ENCODE measurements around the gene CCDC136. TPM values are rescaled to one million over a fixed set of nuclear protein-coding genes. Genes with fewer than 3 reads are reported as not detected.

Gene CCDC136
- total RNA-seq, 2 donors from 2014 or later = 7.5 to 7.7 TPM

- peaks cover 11% of the 10 kb centered on the region for H3K27me3 Mint-ChIP-seq
- H3K27ac Mint-ChIP-seq = no peak overlapping the region
- no peaks in the 10 kb centered on the region for H3K36me3 Mint-ChIP-seq (ENCODE audit: low read depth)
- no peaks in the 10 kb centered on the region for H3K9me3 ChIP-seq (ENCODE audit: control insufficient read depth, low read length, poor library complexity, severe bottlenecking)
- DNase-seq (no peak), ATAC-seq (no peak)
- no peak overlapping the region for H3K4me3 Mint-ChIP-seq
- H3K4me1 Mint-ChIP-seq = peaks cover 8% of the 10 kb centered on the region
Observed at GRCh38 chr7:128835231-128835751, 43.5 kb downstream of the CCDC136 start.

- peaks cover 5% of the 10 kb centered on the region for H3K4me1 Mint-ChIP-seq
- no peak overlapping the region for H3K27ac Mint-ChIP-seq
- no peak overlapping the region for H3K4me3 Mint-ChIP-seq
- peaks cover 7% of the 10 kb centered on the region for H3K27me3 Mint-ChIP-seq
- ATAC-seq = no peak
- H3K9me3 ChIP-seq (ENCODE audit: control insufficient read depth, low read length, poor library complexity, severe bottlenecking) = no peaks in the 10 kb centered on the region
- no peaks in the 10 kb centered on the region for H3K36me3 Mint-ChIP-seq (ENCODE audit: low read depth)
- DNase-seq = no peak
Observed at GRCh38 chr7:128835790-128836641, 44.2 kb downstream of the CCDC136 start.

GRCh38 chr7:128836729-128837348 lies 45.1 kb downstream of the CCDC136 start:
- H3K9me3 ChIP-seq (ENCODE audit: control insufficient read depth, low read length, poor library complexity, severe bottlenecking) = no peaks in the 10 kb centered on the region
- Mint-ChIP-seq H3K4me1 (peaks cover 3% of the 10 kb centered on the region), H3K36me3 (ENCODE audit: low read depth) (no peaks in the 10 kb centered on the region), H3K4me3 (no peak overlapping the region), H3K27me3 (no peaks in the 10 kb centered on the region), H3K27ac (no peak overlapping the region)
- ATAC-seq = no peak
- no peak for DNase-seq

- H3K36me3 Mint-ChIP-seq (ENCODE audit: low read depth) = no peaks in the 10 kb centered on the region
Observed at GRCh38 chr7:128837521-128837921, 45.8 kb downstream of the CCDC136 start.

GRCh38 chr7:128838109-128838779 lies 46.5 kb downstream of the CCDC136 start:
- Mint-ChIP-seq H3K4me3 (no peak overlapping the region), H3K36me3 (ENCODE audit: low read depth) (no peaks in the 10 kb centered on the region), H3K27me3 (no peaks in the 10 kb centered on the region), H3K27ac (no peak overlapping the region), H3K4me1 (peaks cover 5% of the 10 kb centered on the region)
- ATAC-seq (no peak), DNase-seq (no peak)
- no peaks in the 10 kb centered on the region for H3K9me3 ChIP-seq (ENCODE audit: control insufficient read depth, low read length, poor library complexity, severe bottlenecking)

More at GRCh38 chr7:128837521-128837921, 45.8 kb downstream of the CCDC136 start:
- ATAC-seq (no peak), DNase-seq (no peak)
- Mint-ChIP-seq H3K27ac (no peak overlapping the region), H3K4me3 (no peak overlapping the region), H3K27me3 (no peaks in the 10 kb centered on the region), H3K4me1 (peaks cover 5% of the 10 kb centered on the region)
- no peaks in the 10 kb centered on the region for H3K9me3 ChIP-seq (ENCODE audit: control insufficient read depth, low read length, poor library complexity, severe bottlenecking)

GRCh38 chr7:128838981-128839731 lies 47.4 kb downstream of the CCDC136 start:
- H3K4me3 Mint-ChIP-seq = no peak overlapping the region

GRCh38 chr7:128839751-128840177 lies 48.0 kb downstream of the CCDC136 start:
- DNase-seq = no peak
- Mint-ChIP-seq H3K36me3 (ENCODE audit: low read depth) (no peaks in the 10 kb centered on the region), H3K4me3 (no peak overlapping the region), H3K27ac (no peak overlapping the region), H3K4me1 (peaks cover 5% of the 10 kb centered on the region), H3K27me3 (no peaks in the 10 kb centered on the region)
- no peaks in the 10 kb centered on the region for H3K9me3 ChIP-seq (ENCODE audit: control insufficient read depth, low read length, poor library complexity, severe bottlenecking)
- ATAC-seq = no peak

More at GRCh38 chr7:128838981-128839731, 47.4 kb downstream of the CCDC136 start:
- Mint-ChIP-seq H3K36me3 (ENCODE audit: low read depth) (no peaks in the 10 kb centered on the region), H3K27ac (no peak overlapping the region), H3K27me3 (no peaks in the 10 kb centered on the region), H3K4me1 (peaks cover 5% of the 10 kb centered on the region)
- ATAC-seq = no peak
- no peaks in the 10 kb centered on the region for H3K9me3 ChIP-seq (ENCODE audit: control insufficient read depth, low read length, poor library complexity, severe bottlenecking)
- DNase-seq = no peak

- no peak overlapping the region for H3K4me3 Mint-ChIP-seq
- no peaks in the 10 kb centered on the region for H3K9me3 ChIP-seq (ENCODE audit: control insufficient read depth, low read length, poor library complexity, severe bottlenecking)
- ATAC-seq = no peak
- no peaks in the 10 kb centered on the region for H3K36me3 Mint-ChIP-seq (ENCODE audit: low read depth)
- no peak for DNase-seq
- peaks cover 5% of the 10 kb centered on the region for H3K4me1 Mint-ChIP-seq
- no peaks in the 10 kb centered on the region for H3K27me3 Mint-ChIP-seq
- peak overlapping the region; percentile 27 for H3K27ac Mint-ChIP-seq
Observed at GRCh38 chr7:128840326-128841170, 48.8 kb downstream of the CCDC136 start.

- H3K27ac Mint-ChIP-seq = peak overlapping the region; percentile 27
- DNase-seq (no peak), ATAC-seq (peak; percentile 69)
- no peaks in the 10 kb centered on the region for H3K36me3 Mint-ChIP-seq (ENCODE audit: low read depth)
- H3K4me1 Mint-ChIP-seq = peaks cover 5% of the 10 kb centered on the region
- no peak overlapping the region for H3K4me3 Mint-ChIP-seq
- H3K9me3 ChIP-seq (ENCODE audit: control insufficient read depth, low read length, poor library complexity, severe bottlenecking) = no peaks in the 10 kb centered on the region
- H3K27me3 Mint-ChIP-seq = no peaks in the 10 kb centered on the region
Observed at GRCh38 chr7:128841171-128841690, 49.5 kb downstream of the CCDC136 start.

- no peaks in the 10 kb centered on the region for H3K9me3 ChIP-seq (ENCODE audit: control insufficient read depth, low read length, poor library complexity, severe bottlenecking)
- ATAC-seq (peak; percentile 72), DNase-seq (peak; percentile 34 to 45 (median 42))
- Mint-ChIP-seq H3K4me1 (peaks cover 5% of the 10 kb centered on the region), H3K27ac (no peak overlapping the region), H3K27me3 (no peaks in the 10 kb centered on the region), H3K4me3 (peak overlapping the region; percentile 55), H3K36me3 (ENCODE audit: low read depth) (no peaks in the 10 kb centered on the region)
Observed at GRCh38 chr7:128841921-128842673, 50.3 kb downstream of the CCDC136 start.

Data from T-helper 17 cell (primary cell).